IPS DF 4.7 (cell line): ENCODE results near the gene PXDN.

Experiments
- DNase-seq: peaks from one replicate; pipeline ENCODE4 v3.0.0-alpha.2; 2013; ENCODE audit warnings: low spot score; ENCODE audit errors: extremely low read depth

PXDN gene

DNA sequence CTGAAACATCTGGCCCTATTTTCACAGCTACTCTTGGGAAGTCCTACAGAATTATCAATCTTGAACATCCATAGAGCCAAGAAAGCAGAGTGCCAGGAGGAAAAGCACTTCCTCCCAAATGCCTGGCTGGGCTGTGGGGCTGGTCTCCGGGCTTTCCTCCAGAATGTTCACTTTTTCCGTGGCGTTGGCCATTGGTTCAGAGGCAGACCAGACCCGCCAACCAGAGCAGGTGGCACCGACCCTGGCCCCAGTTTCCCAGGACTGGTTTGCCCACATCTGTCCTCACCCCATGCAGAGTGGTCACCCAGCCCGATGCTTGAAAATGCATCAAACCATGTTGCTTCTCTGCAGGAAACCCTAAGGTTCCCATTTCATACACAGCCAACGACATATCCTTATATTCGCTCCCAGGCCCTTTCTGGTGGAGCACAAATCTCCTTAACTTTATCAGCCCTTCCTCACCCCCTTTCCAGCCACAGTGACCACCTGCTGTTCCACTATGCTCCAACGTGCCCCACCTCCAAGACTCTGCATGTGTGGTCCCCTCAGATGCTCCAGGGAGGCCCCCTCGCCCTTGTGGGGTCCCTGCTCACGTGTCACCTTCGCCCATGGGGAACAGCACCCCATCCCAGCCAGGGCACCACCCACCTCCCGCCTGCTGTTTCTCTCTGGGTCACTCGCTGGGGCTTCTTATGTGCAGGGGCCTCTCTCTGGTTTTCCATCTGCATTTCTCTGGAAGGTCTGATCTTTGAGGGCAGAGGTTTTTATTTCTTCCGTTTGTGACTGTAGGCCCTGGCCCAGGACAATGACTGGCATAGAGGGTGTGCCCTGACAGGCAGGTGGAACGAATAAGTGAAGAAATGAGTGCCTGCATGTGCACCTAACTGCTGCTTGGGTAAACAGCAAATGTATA, 92.9 kb downstream of the PXDN start:
- DNase-seq: no peak

DNA sequence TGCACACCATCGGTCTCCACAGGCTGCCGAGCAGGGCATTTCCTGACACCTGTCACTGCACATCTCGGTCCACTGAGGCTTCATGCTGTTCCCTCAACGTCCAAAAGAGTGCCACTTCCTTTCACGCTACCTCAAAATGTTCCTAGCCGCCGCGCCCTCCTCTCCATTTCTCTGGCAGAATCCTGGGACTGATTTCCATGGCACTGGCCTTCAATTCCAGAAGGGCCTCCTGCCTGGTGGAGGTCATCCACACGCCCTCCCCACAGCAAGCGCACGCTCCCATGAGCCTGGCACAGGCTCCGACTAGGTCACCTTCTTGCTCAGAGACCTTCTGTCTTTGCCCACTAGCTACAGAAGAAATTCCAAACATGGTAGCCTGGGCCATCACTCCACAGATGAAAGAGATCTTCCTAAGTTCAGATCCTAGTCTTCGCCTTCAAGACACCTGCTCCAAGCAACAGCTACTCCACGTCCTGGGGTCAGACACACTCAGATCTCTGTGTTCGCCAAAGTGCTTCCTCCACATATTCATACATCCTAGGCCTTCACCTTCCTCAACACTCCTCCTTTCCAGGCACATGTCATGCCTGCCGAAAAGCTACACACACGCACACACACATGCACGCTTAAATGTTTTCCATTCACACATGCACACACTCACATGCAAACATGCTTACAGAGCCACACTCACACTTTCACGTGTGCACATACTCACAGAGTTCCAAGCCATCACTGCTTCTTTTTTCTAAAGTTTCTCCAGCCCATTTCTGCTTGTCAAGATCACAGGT, 94.0 kb downstream of the PXDN start:
- no peak for DNase-seq

DNA sequence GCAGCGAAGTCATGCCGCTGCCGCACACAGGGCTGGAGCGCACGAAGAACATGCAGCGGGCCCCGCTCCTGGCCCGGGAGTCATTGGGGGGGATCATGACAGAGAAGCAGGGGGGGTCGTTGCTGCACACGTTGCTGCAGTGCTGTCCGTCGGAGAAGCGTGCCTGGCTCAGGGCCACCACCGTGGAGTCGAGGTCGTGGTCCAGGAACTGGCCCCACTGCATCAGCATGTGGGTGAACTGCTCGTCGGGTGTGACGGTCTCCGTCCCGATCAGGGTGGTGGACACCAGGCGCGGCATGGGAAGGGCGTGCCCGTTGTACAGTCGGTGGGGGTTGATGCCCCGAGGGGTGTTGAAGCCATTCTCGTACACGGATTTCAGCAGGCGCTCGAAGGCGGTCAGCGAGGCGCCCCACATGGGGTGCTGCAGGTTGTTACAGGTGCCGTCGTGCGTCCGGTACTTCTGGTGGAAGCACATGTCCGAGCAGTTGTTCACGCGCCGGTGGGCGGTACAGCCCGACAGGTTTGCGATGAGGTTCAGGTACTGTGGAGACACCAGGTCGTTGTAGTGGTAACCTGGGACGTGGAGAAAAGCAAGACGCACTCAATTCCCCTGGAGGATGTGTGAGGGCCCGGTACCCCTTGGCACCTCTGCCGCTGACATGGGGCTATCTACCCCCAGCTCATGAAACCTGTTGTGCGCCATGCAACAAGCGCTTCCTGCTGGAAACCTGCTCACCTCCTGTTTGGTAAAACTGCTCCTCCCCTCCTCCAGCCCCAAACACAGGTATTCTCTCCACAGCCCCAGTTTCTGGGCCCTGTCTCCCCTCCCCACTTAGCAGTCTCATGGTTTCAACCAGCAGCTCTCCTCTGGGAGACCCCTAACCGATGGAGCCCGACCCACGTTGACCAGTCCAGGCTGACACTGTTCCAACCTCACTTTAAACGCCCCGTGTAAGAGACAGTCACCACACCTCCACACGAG, 94.9 kb downstream of the PXDN start:
- DNase-seq: no peak

DNA sequence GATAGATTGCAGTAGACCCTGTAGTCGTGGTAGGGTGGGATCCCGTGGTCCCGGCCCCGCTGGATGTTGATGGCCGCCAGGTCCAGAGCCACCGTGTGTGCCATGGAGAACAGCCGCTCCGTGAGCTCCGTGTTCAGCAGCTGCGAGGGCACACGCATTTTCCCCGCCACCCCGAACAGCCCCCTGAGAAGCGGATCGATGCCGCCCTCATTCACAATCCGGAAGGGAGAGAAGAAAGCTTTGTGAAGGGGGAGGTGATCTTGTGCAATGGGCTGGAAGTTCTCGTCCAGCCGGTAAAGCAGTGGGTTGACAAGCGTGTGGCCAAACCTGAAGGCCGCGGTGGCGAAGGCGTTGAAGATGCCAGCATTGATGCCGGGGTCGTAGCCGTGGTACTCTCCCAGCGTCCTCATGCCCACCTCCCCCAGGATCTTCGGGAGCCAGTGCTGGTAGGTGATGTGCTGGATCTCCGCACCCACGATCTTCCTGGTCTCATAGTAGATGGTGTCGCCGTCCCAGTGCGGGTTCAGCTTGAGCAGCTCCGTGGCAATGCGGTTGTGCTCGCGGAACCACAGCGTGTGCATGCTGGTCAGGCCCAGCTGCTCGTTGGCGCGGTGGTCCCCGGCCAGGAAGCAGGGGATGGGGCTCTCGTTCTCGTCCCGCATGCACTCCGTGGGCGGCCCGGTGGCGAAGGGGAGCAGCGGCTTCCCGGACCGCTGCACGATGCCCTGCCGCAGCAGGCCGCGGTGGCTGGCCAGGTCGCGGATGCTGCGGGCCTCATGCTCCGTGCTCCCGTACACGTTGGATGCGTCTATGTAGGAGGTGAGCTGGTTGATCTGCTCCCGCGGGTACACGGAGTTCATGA, 95.8 kb downstream of the PXDN start:
- no peak for DNase-seq

DNA sequence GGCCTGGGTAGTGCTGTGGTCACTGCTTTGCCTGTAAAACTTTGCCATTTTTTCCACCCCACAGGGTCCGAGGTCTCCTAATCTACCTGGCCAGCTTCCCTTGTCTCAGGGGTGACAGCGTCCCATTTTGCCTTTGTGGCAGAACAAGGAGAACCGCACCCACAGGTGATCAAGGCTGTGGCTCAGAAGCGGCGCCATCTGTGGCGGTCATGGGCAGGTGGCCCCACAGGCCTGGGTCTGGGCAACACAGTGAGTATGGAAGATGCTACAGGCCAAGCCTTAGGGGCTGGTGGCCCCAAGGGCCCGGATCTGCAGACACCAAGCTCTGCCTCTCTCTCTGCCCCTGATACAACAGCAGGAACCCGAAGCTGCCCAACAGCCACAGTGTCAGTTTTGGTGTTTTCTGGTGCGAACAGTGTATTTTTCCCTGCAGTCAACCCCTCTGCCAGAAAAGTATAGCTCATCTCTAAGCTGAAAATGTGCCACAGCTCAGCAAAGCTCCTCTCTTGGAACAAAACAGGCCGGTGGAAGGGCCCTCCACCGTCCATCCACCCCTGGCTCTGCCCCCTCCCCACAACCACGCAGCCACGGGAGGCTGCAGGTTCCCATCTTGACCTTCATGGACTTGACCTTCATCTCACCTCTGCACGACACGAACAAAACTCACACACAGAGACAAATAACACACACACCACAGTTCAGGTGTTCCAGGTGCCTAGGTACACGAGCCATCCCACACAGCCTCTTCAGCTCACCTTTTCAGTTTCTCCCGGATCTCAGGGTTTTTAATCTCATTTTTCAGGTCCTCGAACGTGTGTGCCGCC, 96.7 kb downstream of the PXDN start:
- no peak for DNase-seq

DNA sequence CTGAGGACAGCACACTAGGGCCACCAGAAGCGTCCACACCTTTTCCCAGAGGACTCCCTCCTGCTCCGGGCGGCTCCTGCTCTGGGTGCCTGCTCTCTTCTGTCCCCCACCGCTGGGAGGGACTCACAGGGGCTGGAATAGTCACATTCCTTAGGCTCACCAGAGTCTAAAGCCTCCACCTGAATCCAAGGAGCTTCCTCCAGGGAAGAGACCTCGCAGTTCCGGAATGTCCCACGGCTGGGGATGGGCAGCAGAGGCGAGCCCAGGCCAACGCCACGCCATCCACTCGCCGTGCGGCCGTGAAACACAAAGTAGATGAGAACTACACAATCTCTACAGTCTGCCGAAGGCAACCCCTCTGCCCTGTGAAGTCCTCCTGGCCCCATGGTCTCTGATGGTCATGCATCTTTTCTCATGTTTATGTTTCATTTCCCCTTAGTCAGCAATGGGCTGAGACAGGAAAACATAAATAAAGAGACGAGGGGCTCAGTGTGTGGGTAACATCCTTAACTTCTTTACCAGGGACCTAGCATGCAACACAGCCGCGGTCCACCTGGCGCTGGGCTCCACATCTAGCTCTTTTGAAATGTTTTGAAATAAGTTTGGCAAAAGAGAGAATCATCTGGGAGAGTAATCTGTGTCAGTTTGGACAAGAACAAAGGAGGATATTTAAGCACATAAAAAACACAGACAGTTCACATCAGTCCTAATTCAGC, 98.4 kb downstream of the PXDN start:
- DNase-seq: no peak

DNA sequence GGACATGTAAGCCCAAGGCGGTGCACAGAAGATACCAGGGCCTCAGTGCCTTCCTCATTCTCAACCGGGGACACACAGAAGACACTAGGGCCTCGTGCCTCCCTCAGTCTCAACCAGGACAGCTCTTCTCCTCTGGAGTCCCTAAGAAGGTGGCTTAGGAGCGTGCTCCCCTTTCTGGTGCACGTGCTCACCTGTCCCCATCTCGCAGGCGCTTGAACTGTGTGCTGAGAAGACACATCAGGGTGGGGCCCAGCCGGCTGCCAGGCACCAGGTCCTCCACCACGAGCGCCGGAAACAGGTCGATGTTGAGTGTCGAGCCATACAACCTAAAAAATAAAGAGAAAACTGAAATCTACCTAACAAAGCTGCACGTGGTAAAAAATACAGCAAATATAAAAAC, 99.9 kb downstream of the PXDN start:
- no peak for DNase-seq

DNA sequence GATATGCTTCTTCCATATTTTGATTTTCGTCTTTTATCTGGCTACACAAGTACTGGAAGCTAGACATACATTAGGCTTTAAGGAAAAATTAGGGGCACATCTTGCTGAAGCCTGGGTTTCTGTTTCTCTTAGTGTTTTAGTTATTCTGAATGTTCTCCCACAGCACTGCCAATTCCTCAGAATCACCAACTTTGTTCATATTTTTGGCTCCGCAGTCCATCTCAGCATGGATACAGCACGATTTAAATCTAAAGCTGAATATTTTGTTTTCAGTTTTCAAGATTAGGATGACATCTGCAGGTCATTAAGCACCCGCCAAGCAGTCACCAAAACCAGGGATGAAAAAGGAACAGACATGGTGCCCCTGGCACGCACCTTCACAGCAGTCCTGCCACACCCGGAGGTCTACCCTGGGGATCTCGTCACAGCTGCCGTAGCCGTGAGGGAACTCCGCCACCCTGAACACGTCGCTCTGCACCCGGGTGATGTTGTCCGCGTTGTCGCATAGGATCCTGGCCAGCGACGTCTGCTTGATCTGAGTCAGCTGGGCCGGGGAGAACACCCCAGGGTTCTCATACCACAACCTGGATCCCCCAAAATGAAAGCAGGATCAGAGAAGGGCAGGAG, 101.2 kb downstream of the PXDN start:
- no peak for DNase-seq

DNA sequence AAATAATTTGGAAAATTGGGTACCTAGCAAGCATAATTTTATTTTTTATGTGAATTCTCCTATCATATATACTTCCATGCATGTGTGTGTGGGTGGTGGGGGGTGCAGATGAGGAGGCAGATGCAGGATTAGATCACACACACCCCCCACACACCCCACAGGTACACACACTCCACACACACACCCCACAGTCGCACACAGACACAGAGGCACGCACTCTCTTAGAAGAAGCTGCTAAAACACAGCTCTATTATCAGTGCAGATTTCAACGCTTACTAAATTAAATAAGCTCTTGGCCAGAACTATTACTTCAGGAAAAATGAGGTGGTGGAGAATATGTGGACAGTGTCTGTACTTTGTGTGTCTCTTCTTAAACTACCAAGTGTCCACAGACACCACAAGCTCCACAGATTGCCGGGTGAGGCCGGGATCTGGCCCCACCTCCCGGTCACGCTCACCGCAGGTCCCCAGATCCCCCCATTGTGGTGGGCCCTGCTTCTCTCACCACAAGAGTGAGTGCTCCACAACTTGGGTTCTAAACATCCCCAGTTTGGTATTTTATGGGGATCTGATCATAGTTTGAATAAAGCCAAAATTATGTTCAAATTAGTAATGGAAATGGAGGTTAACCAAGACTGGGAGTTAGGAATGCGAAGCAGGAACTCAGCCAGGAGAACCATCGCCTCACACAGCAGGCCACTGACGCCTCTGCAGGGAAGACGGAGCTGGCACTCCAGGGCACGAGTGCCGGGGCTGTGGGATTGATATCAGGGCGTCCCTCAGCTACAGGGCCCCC, 102.1 kb downstream of the PXDN start:
- no peak for DNase-seq

DNA sequence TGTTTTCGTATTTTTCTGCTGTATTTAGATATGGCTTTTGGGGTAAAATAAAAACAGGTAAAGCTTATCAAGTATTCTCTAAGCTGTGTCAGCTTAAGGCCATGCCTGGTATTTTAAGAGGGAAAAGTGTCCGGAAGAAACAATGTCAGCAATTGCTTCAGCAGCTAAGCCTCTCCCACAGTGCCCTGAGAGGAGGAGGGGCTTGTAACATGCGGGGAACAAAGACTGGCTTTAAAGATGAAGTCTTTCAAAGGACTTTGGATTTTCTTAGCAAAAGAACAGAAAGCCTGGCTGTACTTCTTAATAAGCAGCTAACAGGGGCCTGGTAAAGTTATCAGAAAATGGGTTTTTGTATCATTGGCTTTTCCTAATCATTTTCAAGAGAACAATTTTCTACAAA, 102.8 kb downstream of the PXDN start:
- DNase-seq: no peak

DNA sequence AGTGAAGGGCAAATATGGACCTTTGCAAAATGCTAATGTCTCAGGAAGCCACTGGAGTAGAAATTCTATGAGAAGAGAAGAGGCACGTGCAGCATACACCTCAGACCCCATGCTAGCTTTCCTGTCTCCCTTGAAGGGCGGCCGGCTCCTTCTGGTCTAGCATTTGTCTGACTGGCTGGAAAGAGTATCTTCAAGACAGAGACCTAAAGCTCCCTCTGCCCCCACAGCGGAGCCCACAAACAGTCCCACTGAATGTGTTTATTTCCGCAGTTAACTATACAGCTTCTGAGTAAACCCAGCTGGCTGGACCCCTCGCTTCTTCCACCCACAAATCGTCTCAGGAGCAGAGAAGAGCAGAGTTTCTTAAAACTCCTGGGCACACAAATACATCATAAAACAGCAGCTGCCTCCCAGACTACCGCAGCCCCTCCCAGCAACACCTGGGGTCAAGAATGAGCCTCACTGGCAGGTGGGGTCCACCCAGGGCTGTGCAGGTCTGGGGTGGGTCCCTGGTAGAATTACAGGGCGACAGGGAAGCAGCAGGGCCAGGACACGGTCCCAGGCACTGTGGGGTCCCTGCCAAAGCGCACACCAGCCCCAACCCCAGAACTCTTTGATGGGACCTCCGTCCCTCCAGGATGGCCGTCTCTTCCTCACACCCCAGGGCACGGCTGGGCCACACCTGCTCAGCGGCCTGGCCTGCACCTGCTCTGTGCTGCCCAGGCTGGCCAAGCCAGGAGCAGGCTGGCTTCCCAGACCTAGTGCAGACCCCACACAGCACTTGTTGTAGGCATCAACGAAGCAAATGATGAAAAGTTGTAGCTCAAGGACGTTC, 103.8 kb downstream of the PXDN start:
- DNase-seq: no peak

DNA sequence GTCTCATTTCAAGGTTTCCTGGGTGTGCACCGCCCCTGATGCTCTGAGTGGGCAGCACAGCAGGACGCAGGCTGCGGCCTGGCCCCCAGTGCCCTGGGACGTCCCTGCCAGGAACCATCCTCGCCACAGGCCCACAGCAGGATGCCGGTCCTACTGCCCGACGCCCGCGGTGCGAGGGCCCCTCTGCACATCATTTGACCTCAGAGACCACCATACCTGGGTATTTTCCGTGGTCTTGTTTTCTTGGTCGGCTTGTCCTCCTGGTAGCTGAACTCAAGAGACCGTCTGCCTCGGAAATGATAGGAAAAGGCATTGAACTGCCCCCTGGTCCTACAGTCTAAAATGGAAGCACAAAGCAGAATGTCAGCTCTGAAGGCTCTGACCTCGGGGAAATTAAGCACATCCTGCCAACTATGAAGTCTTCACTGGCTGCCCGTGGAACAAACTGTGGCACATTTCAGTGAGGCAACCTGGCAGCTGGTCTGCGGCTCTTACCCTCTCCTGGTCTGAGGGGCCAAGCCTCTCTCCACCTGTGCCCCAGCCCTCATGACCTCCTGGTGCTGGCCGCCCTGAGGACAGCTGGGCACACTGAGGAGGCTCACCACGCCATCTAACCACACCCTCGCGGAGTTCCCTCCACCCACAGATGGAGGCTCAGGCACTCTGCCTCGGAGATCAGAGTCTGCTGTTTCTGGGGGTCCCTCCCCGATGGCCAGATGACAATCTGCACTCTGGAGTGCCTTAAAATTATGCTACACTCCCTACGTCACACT, 105.0 kb downstream of the PXDN start:
- no peak for DNase-seq

DNA sequence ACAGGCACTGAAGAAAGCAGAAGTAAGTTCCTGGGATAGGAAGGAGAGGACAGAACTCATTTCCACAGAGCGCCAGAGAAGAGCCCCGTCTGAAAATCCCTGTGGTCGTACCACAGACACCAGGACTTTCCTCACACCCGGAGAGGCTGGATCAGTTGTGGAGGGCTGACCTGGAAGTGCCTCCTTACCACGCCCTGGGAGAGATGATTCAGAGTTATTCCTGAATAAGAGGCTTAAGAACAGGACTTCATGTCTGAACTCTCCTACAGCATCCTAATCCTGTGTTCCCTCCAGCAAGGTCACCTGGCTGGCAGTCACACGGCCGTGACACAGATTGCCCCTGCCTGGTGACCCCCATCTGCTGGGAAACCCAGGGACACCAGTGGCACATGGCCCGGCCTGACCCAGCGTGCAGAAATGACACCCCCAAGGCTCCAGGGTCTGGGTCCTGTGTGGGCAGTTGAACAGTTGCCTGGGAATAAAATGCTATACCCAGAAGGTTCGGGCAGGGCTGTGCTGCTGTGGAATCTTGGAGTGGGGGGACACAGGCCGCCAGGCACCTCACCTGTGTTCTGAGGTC, 105.9 kb downstream of the PXDN start:
- no peak for DNase-seq

DNA sequence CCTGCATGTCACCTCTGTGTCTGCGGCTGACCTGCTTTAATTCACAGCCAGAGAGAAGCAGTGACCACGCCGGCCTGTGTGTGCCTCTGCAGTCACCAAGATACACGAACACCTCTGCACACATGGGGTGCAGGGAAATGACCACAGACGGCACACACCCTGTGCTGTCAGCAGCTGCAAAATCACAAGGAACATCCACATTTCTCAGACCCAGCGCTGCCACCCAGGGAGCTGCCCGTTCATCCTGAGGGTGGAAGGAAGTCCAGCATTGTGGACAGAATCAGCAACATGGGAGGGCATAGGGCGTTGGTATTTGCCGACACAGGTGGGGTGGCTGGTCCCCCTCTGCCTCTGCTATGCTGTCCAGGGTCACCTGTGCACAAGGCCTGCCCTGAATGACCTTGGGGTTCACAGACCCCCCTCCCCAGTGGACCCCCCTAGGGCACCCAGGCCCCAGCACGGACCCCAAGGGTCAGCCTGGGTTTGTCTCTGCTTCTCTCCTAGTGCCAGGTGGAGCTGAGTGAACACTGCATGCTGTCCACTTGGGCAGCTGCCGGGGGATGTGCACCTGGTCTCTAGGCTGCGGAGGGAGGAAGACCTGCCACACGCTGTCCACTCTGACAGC, 107.4 kb downstream of the PXDN start:
- DNase-seq: no peak

DNA sequence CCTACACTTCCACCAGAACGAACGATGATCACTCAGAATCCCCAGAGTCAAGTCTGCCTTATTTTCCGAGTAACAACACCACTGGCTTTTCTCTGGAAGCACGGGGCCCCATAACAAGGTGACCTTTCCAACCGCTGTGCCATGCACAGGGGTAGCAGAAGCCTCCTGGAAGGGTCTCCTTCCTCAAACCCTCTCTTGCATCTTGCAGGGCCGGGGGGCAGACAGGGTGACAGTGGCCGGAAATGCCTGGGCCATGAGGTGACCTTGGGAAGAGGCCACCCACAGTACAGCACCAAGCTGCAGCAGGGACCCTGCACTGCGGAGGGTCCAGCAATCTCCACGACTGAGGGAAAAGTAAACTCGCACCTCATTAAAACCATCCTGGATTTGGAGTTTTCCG, 108.5 kb downstream of the PXDN start:
- DNase-seq: no peak
